GM12878 (cell line): ENCODE results near the gene IL6R. TPM values are rescaled to one million over a fixed set of nuclear protein-coding genes. Genes with fewer than 3 reads are reported as not detected.

Experiments used
- ATAC-seq: fragments of 200-7000 bp; cut with Tn5 transposase; 3 replicates; pipeline ENCODE4 v1.9.1; 2020; ENCODE audit warnings: mild to moderate bottlenecking, moderate library complexity
- BruUV-seq: library from RNA; stranded (reverse); fragments of 400-500 nt; replicated peaks from 2 replicates; lab custom pipeline; 2021; lab: Mats Ljungman, UMichigan
- CTCF ChIA-PET: fragments of 300-600 bp; sonication (Branson Sonifier 250); formaldehyde crosslinking; extraction: SDS; loops from one replicate; lab custom pipeline; 2021; ENCODE audit warnings: inconsistent platforms; lab: Yijun Ruan, JAX
- POLR2A ChIA-PET: fragments of 350-600 bp; formaldehyde crosslinking; extraction: SDS; loops from one replicate; lab custom pipeline; 2021; ENCODE audit warnings: inconsistent platforms; lab: Charles Lee
- RAD21 ChIA-PET: fragments of 300-600 bp; sonication (Branson Sonifier 250); formaldehyde crosslinking; loops from one replicate; lab custom pipeline; 2023; ENCODE audit warnings: antibody characterized with exemption; ENCODE audit not compliant: unreplicated experiment; lab: Charles Lee
- SMC1A ChIA-PET: fragments of 300-600 bp; sonication (Branson Sonifier 250); formaldehyde crosslinking; loops from one replicate; lab custom pipeline; 2023; ENCODE audit not compliant: unreplicated experiment, uncharacterized antibody; lab: Charles Lee
- DNase-seq: peaks from one replicate; pipeline ENCODE4 v3.0.0-alpha.2; 2011; ENCODE audit warnings: low read depth, low spot score
- FAIRE-seq: peaks from 3 replicates; lab custom pipeline; 2011; peaks lifted over from hg19 to GRCh38; lab: Jason Lieb, UNC
- H2AFZ ChIP-seq: 2 replicates; pipeline ENCODE4 v1.6.0; 2011; ENCODE audit warnings: low read depth, low read length, control low read depth; ENCODE audit not compliant: control insufficient read depth
- H3K27ac ChIP-seq: 2 replicates; pipeline ENCODE4 v1.5.1; 2011; ENCODE audit warnings: control low read depth; ENCODE audit not compliant: control insufficient read depth, insufficient read depth
- H3K27me3 ChIP-seq, 2 experiments: replicated peaks in 1 of 2; 2 replicates each; pipeline versions ENCODE4 v1.6.0 to v1.6.1; 2011; ENCODE audit warnings: low read length in 1 of 2; ENCODE audit not compliant: control insufficient read depth in 2 of 2, insufficient read depth in 2 of 2
- H3K36me3 ChIP-seq, 2 experiments: 2 replicates each; pipeline ENCODE4 v1.5.1; 2011; ENCODE audit warnings: low read length in 1 of 2; ENCODE audit not compliant: control insufficient read depth in 2 of 2, insufficient read depth in 2 of 2
- H3K4me1 ChIP-seq: 2 replicates; pipeline ENCODE4 v1.6.1; 2011; ENCODE audit warnings: mild to moderate bottlenecking, low read length, moderate library complexity, mixed read lengths; ENCODE audit not compliant: control insufficient read depth, insufficient read depth
- H3K4me2 ChIP-seq: 2 replicates; pipeline ENCODE4 v1.6.0; 2011; ENCODE audit warnings: control low read depth; ENCODE audit not compliant: control insufficient read depth, insufficient read depth
- H3K4me3 ChIP-seq: fragments of 200-600 bp; sonication (generic); 2 replicates; pipeline ENCODE4 v1.5.1; 2016
- H3K79me2 ChIP-seq: 2 replicates; pipeline ENCODE4 v1.6.0; 2011; ENCODE audit warnings: low read length; ENCODE audit not compliant: control insufficient read depth, insufficient read depth
- H3K9ac ChIP-seq: 2 replicates; pipeline ENCODE4 v1.8.0; 2011; ENCODE audit warnings: low read length, control low read depth, mixed read lengths; ENCODE audit not compliant: control insufficient read depth, insufficient read depth
- H3K9me3 ChIP-seq: replicated peaks from 3 replicates; pipeline ENCODE4 v1.5.1; 2011; ENCODE audit warnings: mild to moderate bottlenecking, low read length; ENCODE audit not compliant: control insufficient read depth, insufficient read depth
- H4K20me1 ChIP-seq: 2 replicates; pipeline ENCODE4 v1.6.0; 2011; ENCODE audit not compliant: control insufficient read depth, insufficient read depth
- ASH2L ChIP-seq: fragments of 300-600, 200-600 bp; sonication (generic); IDR thresholded peaks from 2 replicates; pipeline ENCODE4 v1.6.1; 2017; ENCODE audit warnings: low read depth, mild to moderate bottlenecking, borderline replicate concordance
- FOS ChIP-seq: IDR thresholded peaks from 3 replicates; pipeline ENCODE4 v1.6.1; 2011; ENCODE audit warnings: borderline replicate concordance; ENCODE audit not compliant: insufficient read length; ENCODE audit errors: extremely low read depth
- HDAC6 ChIP-seq: fragments of 200-600 bp; sonication (generic); IDR thresholded peaks from one replicate; pipeline ENCODE4 v1.8.0; 2017; ENCODE audit warnings: antibody characterized with exemption; ENCODE audit not compliant: unreplicated experiment
- IKZF1 ChIP-seq: fragments of 450-650 bp; conservative IDR thresholded peaks from 2 replicates; pipeline ENCODE4 v1.6.1; 2017; ENCODE audit warnings: antibody characterized with exemption, mild to moderate bottlenecking
- IRF4 ChIP-seq: IDR thresholded peaks from 2 replicates; pipeline ENCODE4 v1.6.1; 2011; ENCODE audit warnings: low read depth, low read length
- LARP7 ChIP-seq: fragments of 450-650 bp; IDR thresholded peaks from 2 replicates; pipeline ENCODE4 v1.6.1; 2017; ENCODE audit warnings: mild to moderate bottlenecking
- NFXL1 ChIP-seq: fragments of 450-650 bp; IDR thresholded peaks from 2 replicates; pipeline ENCODE4 v1.6.1; 2017; ENCODE audit warnings: antibody characterized with exemption, mild to moderate bottlenecking, borderline replicate concordance
- SMAD1 ChIP-seq: fragments of 450-650 bp; IDR thresholded peaks from 2 replicates; pipeline ENCODE4 v1.6.1; 2018; ENCODE audit warnings: mild to moderate bottlenecking, low read depth; ENCODE audit not compliant: partially characterized antibody
- WGBS: methylation state at CpG from one replicate; pipeline ENCODE4 v1.1.6; 2016; ENCODE audit warnings: low lambda C conversion rate; ENCODE audit not compliant: insufficient replicate concordance, insufficient coverage; ENCODE audit errors: missing lambda C conversion rate; 5-methylcytosine and 5-hydroxymethylcytosine counted together
- in situ Hi-C: fragments of 300-500 bp; cut with MboI; formaldehyde crosslinking; loops from 9 replicates; pipeline ENCODE4 v1.14.3; 2018; ENCODE audit warnings: mixed read lengths
- intact Hi-C: fragments of 100-400 bp; cut with micrococcal nuclease; formaldehyde crosslinking; loops from one replicate; pipeline ENCODE4 v1.14.2; 2022; ENCODE audit not compliant: unreplicated experiment
- polyA plus RNA-seq, 11 experiments: library from polyadenylated mRNA; depleted of rRNA in 4 of 11; unstranded in 6 of 11; stranded (reverse) in 5 of 11; fragments of >200 nt; fragmentation: Nextera tagmentation in 4 of 11; fragmentation: Illumina TruSeq in 1 of 11; extraction: Ambion mirVana in 4 of 11; extraction: Trizol in 1 of 11; gene quantifications; 1 replicate in 1 of 11; 2 replicates in 10 of 11; pipeline versions ENCODE4 v1.2.1 to v1.2.3, GENCODE V29; 2011 to 2016; ENCODE audit warnings: inconsistent platforms in 2 of 11, missing spikeins in 2 of 11, low read depth in 1 of 11
- total RNA-seq, 4 experiments: library from RNA; depleted of rRNA in 3 of 4; stranded (reverse); fragments of >200 nt in 3 of 4; fragmentation: Illumina TruSeq in 1 of 4; extraction: Trizol in 1 of 4; gene quantifications; 2 replicates each; pipeline versions ENCODE4 v1.2.1 to v1.2.3, GENCODE V29; 2013 to 2021
- TF ChIP-seq, protein P1 (sequence below): fragments of 450-650 bp; IDR thresholded peaks from 2 replicates; pipeline ENCODE4 v1.6.1; 2018; ENCODE audit warnings: borderline replicate concordance, mild to moderate bottlenecking; ENCODE audit not compliant: partially characterized antibody

IL6R gene
- total and polyA plus RNA-seq, 10 of the 15 experiments (the other 5 are each of a cell fraction or from before 2014, with no cell fraction given) = 1.9 to 43.4 (median 17.5) TPM

DNA sequence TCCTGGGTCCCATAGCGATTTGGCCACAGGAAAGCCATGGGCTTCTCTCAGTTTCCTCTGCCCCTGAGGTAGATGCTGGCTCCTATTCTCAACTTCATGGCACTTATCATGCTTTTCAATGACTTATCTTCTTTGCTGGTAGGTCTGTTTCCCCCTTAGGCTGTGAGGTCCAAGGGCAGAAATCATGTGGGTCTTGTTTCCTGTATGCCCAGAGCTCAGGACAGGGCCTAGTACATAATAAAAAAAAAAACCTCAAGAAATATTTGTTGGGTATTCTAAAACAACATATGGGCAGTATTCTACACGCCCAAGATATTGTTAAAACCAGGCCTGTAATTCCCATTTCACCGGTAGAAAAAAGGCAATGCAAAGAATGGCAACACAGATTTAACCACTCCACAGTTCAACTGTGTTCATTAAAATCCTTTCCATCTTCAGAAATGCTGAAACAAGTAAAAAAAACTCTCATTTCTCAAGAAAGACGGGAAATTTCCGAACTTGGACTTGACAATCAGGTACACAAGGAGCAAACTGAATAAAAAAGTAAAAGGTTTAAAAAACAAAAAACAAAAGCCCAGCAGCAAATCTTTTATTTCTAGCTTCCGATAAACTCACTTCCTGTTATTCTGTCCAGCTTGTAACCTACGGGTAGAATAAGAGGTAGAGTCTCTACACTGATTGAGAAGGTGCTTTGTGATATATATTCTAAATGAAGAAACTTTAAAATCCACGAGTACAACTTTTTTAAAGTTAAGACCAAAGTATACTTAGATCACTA lies 90.5 kb downstream of the IL6R start:
- SMC1A ChIA-PET = interaction anchor here (1.0 to 9.3 kb wide), 3 partner anchors 13 to 56 kb away, joined by 5 to 97 read pairs (median 9); no protein-coding TSS in a partner anchor
- CTCF ChIA-PET = interaction anchor here (0.7 to 10.0 kb wide), 5 partner anchors 8 to 56 kb away, joined by 3 to 80 read pairs (median 3); no protein-coding TSS in a partner anchor
- intact Hi-C loops = no loop called here

More for the DNA sequence above, 90.5 kb downstream of the IL6R start:
- TF ChIP-seq NFXL1 (no peak), HDAC6 (no peak), ASH2L (no peak), IRF4 (no peak), SMAD1 (no peak), FOS (no peak), LARP7 (no peak), IKZF1 (no peak)
- TF ChIP-seq, protein P1, sequence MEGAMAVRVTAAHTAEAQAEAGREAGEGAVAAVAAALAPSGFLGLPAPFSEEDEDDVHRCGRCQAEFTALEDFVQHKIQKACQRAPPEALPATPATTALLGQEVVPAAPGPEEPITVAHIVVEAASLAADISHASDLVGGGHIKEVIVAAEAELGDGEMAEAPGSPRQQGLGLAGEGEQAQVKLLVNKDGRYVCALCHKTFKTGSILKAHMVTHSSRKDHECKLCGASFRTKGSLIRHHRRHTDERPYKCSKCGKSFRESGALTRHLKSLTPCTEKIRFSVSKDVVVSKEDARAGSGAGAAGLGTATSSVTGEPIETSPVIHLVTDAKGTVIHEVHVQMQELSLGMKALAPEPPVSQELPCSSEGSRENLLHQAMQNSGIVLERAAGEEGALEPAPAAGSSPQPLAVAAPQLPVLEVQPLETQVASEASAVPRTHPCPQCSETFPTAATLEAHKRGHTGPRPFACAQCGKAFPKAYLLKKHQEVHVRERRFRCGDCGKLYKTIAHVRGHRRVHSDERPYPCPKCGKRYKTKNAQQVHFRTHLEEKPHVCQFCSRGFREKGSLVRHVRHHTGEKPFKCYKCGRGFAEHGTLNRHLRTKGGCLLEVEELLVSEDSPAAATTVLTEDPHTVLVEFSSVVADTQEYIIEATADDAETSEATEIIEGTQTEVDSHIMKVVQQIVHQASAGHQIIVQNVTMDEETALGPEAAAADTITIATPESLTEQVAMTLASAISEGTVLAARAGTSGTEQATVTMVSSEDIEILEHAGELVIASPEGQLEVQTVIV = no peak
- H3K9me3 ChIP-seq = no peaks in the 10 kb centered on the region; the same call in 2 of the 3 replicates
- no peak overlapping the region for H3K4me3 ChIP-seq
- ChIA-PET POLR2A (interaction anchor here (0.6 to 1.3 kb wide), 2 partner anchors 14 to 28 kb away, joined by 3 read pairs; no protein-coding TSS in a partner anchor), RAD21 (interaction anchor here (1.3 to 3.4 kb wide), 2 partner anchors 15 to 64 kb away, joined by 4 to 19 read pairs; no protein-coding TSS in a partner anchor)
- H3K36me3 ChIP-seq = no peaks in the 10 kb centered on the region
- H3K9ac ChIP-seq = no peak overlapping the region
- no peak overlapping the region for H3K4me2 ChIP-seq
- FAIRE-seq (no peak), DNase-seq (no peak), ATAC-seq (no peak)
- no peaks in the 10 kb centered on the region for H3K79me2 ChIP-seq
- BruUV-seq = no TSS peak
- no peaks in the 10 kb centered on the region for H4K20me1 ChIP-seq
- peaks cover 4 to 5% of the 10 kb centered on the region in 2 experiments; a peak in 3 of 4 replicates for H3K27me3 ChIP-seq
- in situ Hi-C loops = no loop called here
- H2AFZ ChIP-seq = no peak overlapping the region; the same call in 1 of the 2 replicates
- no peak overlapping the region for H3K27ac ChIP-seq
- WGBS = 74% methylated on average over 8 of the region's 8 CpGs
- H3K4me1 ChIP-seq = peaks cover 45% of the 10 kb centered on the region
